Stimulated activated effector memory CD8-positive, alpha-beta T cell treated with anti-CD3 and anti-CD28 coated beads, Interleukin-12 subunit alpha, Interleukin-12 subunit beta, amount 100 ng/mL, for 72 hours (primary cell): ENCODE data around the gene ADCY9.

Experiments
- ATAC-seq: fragments of 150-1000 bp; cut with Tn5 transposase; 2 replicates; pipeline ENCODE4 v1.10.0; 2021
- DNase-seq, 2 donors: peaks; one replicate each; pipeline ENCODE4 v3.0.0; 2021 to 2022; ENCODE audit warnings: low spot score in 2 of 2
- H3K27ac Mint-ChIP-seq: one replicate; pipeline ENCODE4 v1.8.0; 2022; ENCODE audit warnings: mild to moderate bottlenecking, mixed read lengths
- H3K36me3 Mint-ChIP-seq: one replicate; pipeline ENCODE4 v1.8.0; 2022; ENCODE audit warnings: mild to moderate bottlenecking, mixed read lengths
- H3K4me1 Mint-ChIP-seq: one replicate; pipeline ENCODE4 v1.8.0; 2022; ENCODE audit warnings: mixed read lengths
- H3K4me3 Mint-ChIP-seq: one replicate; pipeline ENCODE4 v1.8.0; 2022; ENCODE audit warnings: mild to moderate bottlenecking, mixed read lengths
- H3K9me3 Mint-ChIP-seq: one replicate; pipeline ENCODE4 v1.8.0; 2022; ENCODE audit warnings: mixed read lengths

The ADCY9 gene

GRCh38 chr16:4136229-4136813 lies 20.1 kb upstream of the ADCY9 start:
- no peak for ATAC-seq

GRCh38 chr16:4135537-4135936 lies 19.3 kb upstream of the ADCY9 start:
- Mint-ChIP-seq H3K4me1 (peaks cover 5% of the 10 kb centered on the region), H3K36me3 (no peaks in the 10 kb centered on the region), H3K4me3 (no peak overlapping the region), H3K9me3 (no peaks in the 10 kb centered on the region), H3K27ac (no peak overlapping the region)
- no peak for DNase-seq
- no peak for ATAC-seq

More at GRCh38 chr16:4136229-4136813, 20.1 kb upstream of the ADCY9 start:
- no peaks in the 10 kb centered on the region for H3K36me3 Mint-ChIP-seq
- H3K27ac Mint-ChIP-seq, result no peak overlapping the region
- no peaks in the 10 kb centered on the region for H3K9me3 Mint-ChIP-seq
- no peak overlapping the region for H3K4me3 Mint-ChIP-seq
- DNase-seq, result no peak
- H3K4me1 Mint-ChIP-seq, result peaks cover 5% of the 10 kb centered on the region

GRCh38 chr16:4133897-4134372 lies 17.7 kb upstream of the ADCY9 start:
- ATAC-seq, result no peak
- no peaks in the 10 kb centered on the region for H3K9me3 Mint-ChIP-seq
- no peaks in the 10 kb centered on the region for H3K36me3 Mint-ChIP-seq
- DNase-seq, result no peak
- no peak overlapping the region for H3K27ac Mint-ChIP-seq
- H3K4me3 Mint-ChIP-seq, result no peak overlapping the region
- H3K4me1 Mint-ChIP-seq, result peaks cover 5% of the 10 kb centered on the region

- Mint-ChIP-seq H3K4me3 (no peak overlapping the region), H3K36me3 (no peaks in the 10 kb centered on the region), H3K9me3 (no peaks in the 10 kb centered on the region), H3K4me1 (peaks cover 5% of the 10 kb centered on the region), H3K27ac (no peak overlapping the region)
- DNase-seq (no peak), ATAC-seq (no peak)
These were observed 15.4 kb upstream of the ADCY9 start for GRCh38 chr16:4131621-4132020.

- no peak overlapping the region for H3K27ac Mint-ChIP-seq
- DNase-seq (no peak), ATAC-seq (no peak)
- no peak overlapping the region for H3K4me3 Mint-ChIP-seq
- no peaks in the 10 kb centered on the region for H3K36me3 Mint-ChIP-seq
- no peaks in the 10 kb centered on the region for H3K9me3 Mint-ChIP-seq
- H3K4me1 Mint-ChIP-seq, result no peaks in the 10 kb centered on the region
These were observed 8.5 kb upstream of the ADCY9 start for GRCh38 chr16:4124535-4125294.

GRCh38 chr16:4123616-4124300 lies 7.5 kb upstream of the ADCY9 start:
- ATAC-seq (no peak), DNase-seq (no peak)
- no peak overlapping the region for H3K27ac Mint-ChIP-seq

GRCh38 chr16:4120176-4120575 lies 3.9 kb upstream of the ADCY9 start:
- H3K36me3 Mint-ChIP-seq, result peaks cover 5% of the 10 kb centered on the region
- no peak overlapping the region for H3K4me3 Mint-ChIP-seq

More at GRCh38 chr16:4123616-4124300, 7.5 kb upstream of the ADCY9 start:
- Mint-ChIP-seq H3K36me3 (no peaks in the 10 kb centered on the region), H3K4me1 (no peaks in the 10 kb centered on the region), H3K9me3 (no peaks in the 10 kb centered on the region), H3K4me3 (no peak overlapping the region)

GRCh38 chr16:4117250-4117578 lies 972 bp upstream of the ADCY9 start:
- ATAC-seq (no peak), DNase-seq (no peak)
- Mint-ChIP-seq H3K4me3 (peak overlapping the region; percentile 78), H3K9me3 (no peaks in the 10 kb centered on the region), H3K4me1 (peaks cover 36% of the 10 kb centered on the region), H3K27ac (peak overlapping the region; percentile 72), H3K36me3 (peaks cover 10% of the 10 kb centered on the region)

More at GRCh38 chr16:4120176-4120575, 3.9 kb upstream of the ADCY9 start:
- Mint-ChIP-seq H3K4me1 (peaks cover 9% of the 10 kb centered on the region), H3K27ac (no peak overlapping the region), H3K9me3 (no peaks in the 10 kb centered on the region)
- DNase-seq (no peak), ATAC-seq (no peak)

GRCh38 chr16:4115949-4116318 lies 308 bp downstream of the ADCY9 start:
- Mint-ChIP-seq H3K9me3 (no peaks in the 10 kb centered on the region), H3K27ac (no peak overlapping the region), H3K36me3 (peaks cover 10% of the 10 kb centered on the region), H3K4me3 (peak overlapping the region; percentile 61), H3K4me1 (peaks cover 48% of the 10 kb centered on the region)
- DNase-seq (no peak), ATAC-seq (peak; percentile 42)

- Mint-ChIP-seq H3K4me3 (peak overlapping the region; percentile 61), H3K36me3 (peaks cover 10% of the 10 kb centered on the region), H3K9me3 (no peaks in the 10 kb centered on the region), H3K27ac (no peak overlapping the region), H3K4me1 (peaks cover 54% of the 10 kb centered on the region)
- ATAC-seq (peak; percentile 64), DNase-seq (peak; percentile 25 to 68)
These were observed 863 bp downstream of the ADCY9 start for GRCh38 chr16:4115209-4115948.

GRCh38 chr16:4114257-4115208 lies 1.7 kb downstream of the ADCY9 start:
- Mint-ChIP-seq H3K36me3 (peaks cover 10% of the 10 kb centered on the region), H3K4me3 (peak overlapping the region; percentile 61), H3K4me1 (peaks cover 62% of the 10 kb centered on the region), H3K27ac (no peak overlapping the region), H3K9me3 (no peaks in the 10 kb centered on the region)
- ATAC-seq (no peak), DNase-seq (no peak)

GRCh38 chr16:4113358-4114256 lies 2.6 kb downstream of the ADCY9 start:
- H3K27ac Mint-ChIP-seq, result no peak overlapping the region
- H3K4me3 Mint-ChIP-seq, result peak overlapping the region; percentile 61
- H3K36me3 Mint-ChIP-seq, result peaks cover 10% of the 10 kb centered on the region
- no peak for DNase-seq
- no peak for ATAC-seq
- no peaks in the 10 kb centered on the region for H3K9me3 Mint-ChIP-seq
- H3K4me1 Mint-ChIP-seq, result peaks cover 71% of the 10 kb centered on the region

GRCh38 chr16:4111748-4112696 lies 4.2 kb downstream of the ADCY9 start:
- peak overlapping the region; percentile 61 for H3K4me3 Mint-ChIP-seq
- H3K4me1 Mint-ChIP-seq, result peaks cover 70% of the 10 kb centered on the region
- peaks cover 8% of the 10 kb centered on the region for H3K36me3 Mint-ChIP-seq
- H3K27ac Mint-ChIP-seq, result peak overlapping the region; percentile 64
- no peak for ATAC-seq
- H3K9me3 Mint-ChIP-seq, result no peaks in the 10 kb centered on the region
- no peak for DNase-seq
